ENCODE data around the gene RCN2.

RCN2 gene

GRCh38 chr15:76973906-76974305 is 42.4 kb downstream of the RCN2 start:
- no peak for DNase-seq (ENCODE audit: low read depth in 2 of 2)

DNA sequence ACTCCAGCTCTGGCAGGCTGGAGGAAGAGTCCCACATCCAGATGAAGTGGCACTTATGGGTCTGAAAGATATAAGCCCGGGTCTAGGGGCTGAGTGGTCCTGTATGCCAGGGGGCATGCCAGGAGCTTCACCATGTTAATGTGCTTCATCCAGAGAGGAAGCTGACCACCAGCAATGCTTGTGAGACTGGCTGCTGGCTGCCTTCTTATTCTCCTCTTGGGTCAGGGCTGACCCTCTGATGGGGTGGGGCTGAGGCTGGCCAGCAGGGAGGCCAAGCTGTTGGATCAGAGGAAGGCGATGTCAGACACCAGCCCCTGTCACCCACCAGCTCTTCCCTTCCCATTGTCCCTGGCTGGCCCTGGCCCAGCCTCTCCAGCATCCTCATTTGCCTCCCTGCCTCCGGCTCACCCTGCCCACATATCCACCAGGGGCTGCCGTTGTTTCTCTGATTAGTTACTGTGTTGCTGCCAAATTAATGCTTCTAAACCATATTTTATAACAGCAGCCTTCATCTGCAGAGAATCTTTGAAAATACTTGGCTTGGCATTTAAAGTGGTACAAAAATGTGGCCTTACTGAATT is 43.0 kb downstream of the RCN2 start:
- DNase-seq (ENCODE audit: low read depth in 2 of 2): no peak

GRCh38 chr15:76976141-76976540 is 44.6 kb downstream of the RCN2 start:
- no peak for DNase-seq (ENCODE audit: low read depth in 2 of 2)

DNA sequence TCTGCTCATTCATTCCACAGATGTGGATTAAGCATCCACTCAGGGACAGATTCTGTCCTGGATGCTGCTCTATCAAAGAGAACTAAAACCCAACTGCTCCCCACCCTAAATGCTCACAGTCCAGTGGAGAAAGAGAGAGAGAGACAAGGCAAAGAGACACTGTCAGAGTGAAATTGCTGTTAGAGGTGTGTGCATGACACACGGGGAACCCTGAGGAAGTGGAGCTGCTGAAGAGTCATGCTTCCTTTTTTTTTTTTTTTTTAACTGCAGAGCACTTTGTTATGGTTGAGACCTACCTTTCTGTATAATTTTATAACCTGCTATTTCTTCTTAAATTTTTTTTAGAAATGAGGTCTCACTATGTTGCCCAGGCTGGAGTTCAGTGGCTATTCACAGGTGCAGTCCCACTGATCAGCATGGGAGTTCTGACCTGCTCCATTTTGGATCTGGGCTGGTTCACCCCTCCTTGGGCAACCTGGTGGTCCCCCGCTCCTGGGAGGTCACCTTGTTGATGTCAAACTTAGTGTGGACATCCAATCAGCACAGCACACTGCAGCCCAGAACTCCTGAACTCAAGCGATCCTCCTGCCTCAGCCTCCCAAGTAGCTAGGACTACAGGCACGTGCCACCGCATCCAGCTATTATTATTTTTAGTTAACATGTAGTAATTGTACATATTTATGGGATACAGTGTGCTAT is 45.2 kb downstream of the RCN2 start:
- DNase-seq (ENCODE audit: low read depth in 2 of 2): no peak

- DNase-seq (ENCODE audit: low read depth in 2 of 2): no peak
Measured at GRCh38 chr15:76978522-76979330, 47.2 kb downstream of the RCN2 start.

- DNase-seq (ENCODE audit: low read depth in 2 of 2): no peak
Measured at GRCh38 chr15:76979331-76979925, 47.9 kb downstream of the RCN2 start.

GRCh38 chr15:76979996-76980520 is 48.5 kb downstream of the RCN2 start:
- DNase-seq (ENCODE audit: low read depth in 2 of 2): no peak

GRCh38 chr15:76982356-76982755 is 50.8 kb downstream of the RCN2 start:
- DNase-seq (ENCODE audit: low read depth in 2 of 2): no peak

DNA sequence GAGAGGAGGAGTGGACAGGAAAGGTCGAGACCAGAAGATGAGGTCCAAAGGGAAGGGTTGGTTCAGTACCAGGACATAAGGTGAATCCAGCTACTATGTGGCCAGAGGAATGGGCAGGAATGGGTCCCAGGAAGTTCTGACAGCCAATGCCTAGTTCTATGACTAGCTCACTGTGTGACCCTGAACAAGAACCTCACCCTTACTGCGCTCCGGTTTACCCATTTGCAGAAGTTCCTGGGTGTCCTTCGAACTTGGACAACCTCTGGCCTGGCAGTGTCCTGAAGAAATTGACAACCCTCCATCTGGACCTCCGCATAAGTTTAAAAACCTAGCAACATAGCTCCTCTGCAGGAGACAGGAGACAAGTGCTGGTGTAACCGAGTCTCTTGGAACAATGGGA is 51.2 kb downstream of the RCN2 start:
- DNase-seq (ENCODE audit: low read depth in 2 of 2): no peak

- no peak for DNase-seq (ENCODE audit: low read depth in 2 of 2)
Measured at GRCh38 chr15:76983590-76984375, 52.2 kb downstream of the RCN2 start.

- DNase-seq (ENCODE audit: low read depth in 2 of 2): no peak
Measured at GRCh38 chr15:76986743-76987142, 55.2 kb downstream of the RCN2 start.

DNA sequence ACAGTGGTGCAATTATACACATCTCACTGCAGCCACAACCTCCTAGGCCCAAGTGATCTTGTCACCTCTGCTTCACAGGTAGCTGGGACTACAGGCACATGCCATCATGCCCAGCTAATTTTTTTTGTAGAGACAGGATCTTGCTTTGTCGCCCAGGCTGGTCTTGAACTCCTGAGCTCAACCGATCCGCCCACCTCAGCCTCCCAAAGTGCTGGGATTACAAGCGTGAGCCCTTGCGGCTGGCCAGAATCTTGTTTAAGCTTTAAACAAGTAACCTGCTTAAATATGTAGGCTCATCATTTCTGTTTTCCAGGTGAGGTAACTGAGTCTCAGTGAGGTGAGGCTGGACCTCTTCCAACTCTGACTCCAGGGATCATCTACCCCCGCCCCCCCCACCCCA is 55.7 kb downstream of the RCN2 start:
- DNase-seq (ENCODE audit: low read depth in 2 of 2): no peak

DNA sequence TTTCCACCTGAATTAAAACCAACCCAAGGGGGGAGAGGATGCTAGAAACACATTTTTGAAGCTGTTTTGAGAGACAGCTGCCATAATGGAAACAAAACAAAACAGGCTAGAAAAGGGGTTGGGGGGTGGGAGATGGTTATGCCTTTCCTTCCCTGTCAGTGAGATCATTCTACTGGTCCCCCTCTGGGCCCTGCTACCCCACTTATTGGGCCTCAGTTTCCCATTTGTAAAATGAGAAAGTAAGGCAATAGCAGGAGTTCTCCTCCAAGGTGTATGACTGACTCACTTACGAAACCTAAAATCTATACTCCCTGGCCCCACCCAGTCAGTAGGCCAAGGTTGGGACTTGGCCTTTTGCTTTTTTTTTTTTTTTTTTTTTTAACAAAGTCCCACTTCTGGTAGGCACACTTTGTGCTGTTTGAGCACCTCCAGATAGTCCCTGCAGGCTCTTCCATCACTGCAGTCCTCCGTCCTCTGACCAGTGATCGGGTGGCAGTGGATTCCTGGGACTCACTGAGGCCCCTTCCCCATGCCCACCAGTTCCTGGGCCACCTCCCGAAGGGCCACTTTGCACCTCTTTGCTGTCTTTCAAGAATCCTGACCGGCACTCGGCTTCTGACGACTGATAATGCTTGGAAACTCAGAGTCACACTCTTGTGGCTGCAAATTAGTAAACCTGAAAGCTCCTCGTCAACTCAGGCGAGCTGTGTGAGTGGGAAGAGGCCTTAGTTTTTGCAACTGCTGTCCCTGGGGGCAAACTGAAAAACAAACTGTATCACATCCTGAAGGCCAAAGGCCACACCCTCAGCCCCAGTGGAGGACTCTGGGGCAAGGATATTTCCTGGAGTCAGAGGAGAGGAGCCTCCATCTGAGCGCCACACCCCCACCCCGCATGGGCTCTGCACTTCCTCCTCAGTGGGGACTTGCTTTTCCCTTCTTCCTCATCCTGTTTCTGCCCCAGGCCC is 56.6 kb downstream of the RCN2 start:
- DNase-seq (ENCODE audit: low read depth in 2 of 2): no peak

GRCh38 chr15:76988867-76989780 is 57.6 kb downstream of the RCN2 start:
- DNase-seq (ENCODE audit: low read depth in 2 of 2): no peak

- DNase-seq (ENCODE audit: low read depth in 2 of 2): no peak
Measured at GRCh38 chr15:76991048-76991447, 59.5 kb downstream of the RCN2 start.

DNA sequence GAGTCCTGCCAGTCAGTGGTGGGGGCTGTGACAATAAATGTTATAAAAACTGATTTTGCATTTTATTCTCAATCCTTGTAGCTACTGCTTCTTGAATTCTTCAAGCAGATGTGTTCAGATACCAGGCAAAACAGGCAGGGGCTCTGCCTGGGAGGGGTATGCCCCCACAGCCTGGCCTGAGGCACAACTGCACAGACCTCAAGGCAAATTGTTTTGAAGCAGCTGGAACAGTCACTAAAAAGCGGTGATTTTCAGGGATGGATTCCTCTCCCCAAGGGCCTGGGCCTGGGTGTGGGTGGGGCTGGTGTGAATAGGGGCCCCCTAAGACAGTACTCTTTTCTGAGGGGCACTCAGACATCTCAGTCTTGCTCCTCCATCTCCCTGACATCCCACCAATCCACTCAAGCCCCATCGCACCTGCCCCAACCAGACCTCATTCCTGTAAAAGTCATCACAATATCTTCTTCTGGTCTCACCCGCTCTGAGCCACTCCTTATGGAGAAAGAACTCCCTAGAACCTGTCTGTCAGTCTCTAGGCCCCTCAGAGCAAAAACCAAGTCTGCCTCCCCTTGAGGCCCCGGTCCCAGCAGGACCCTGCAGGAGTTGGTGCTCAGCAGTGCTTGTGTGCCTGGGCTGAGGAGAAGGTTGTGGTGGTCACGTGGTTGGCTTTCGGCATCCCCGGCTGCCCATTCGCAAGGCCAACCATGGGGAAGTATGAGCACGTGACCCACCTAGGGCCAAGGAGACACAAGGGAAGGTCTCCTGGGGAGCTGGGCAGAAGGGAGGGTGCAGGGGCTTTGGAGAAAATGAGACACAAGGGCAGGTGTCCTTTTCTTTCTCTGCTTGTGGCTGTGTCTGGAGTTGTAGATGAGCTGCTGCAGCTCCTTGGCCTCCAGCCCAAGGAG is 60.4 kb downstream of the RCN2 start:
- DNase-seq (ENCODE audit: low read depth in 2 of 2): no peak

DNA sequence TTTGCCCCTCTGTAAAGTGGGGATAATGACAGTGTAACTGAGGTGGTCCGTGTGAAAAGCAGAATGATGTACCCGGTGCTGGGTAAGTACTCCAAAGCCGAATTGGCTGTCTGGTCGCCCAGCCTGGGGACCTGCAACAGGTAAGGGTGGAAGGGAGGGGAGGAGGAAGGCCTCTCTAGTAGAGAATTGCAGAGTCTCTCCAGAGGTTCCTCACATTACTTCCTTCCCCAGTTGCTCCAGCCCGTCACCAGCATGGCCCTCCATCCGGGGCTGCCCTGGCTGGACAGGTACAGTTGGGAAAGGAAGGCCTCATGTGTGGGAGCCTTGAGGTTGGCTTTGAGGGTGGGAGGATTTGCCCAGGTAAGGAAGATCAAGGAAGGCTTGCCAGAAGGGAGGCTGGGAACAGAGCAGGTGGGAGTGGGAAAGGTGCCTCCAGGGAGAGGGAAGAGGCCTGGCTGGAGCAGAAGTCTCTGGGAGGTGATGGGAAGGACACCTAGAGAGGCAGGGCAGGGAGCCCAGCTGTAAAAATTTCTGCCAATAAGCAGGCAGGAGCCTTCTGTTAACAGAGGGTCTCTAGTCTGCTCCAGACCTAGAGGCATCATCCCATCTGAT is 61.7 kb downstream of the RCN2 start:
- DNase-seq (ENCODE audit: low read depth in 2 of 2): no peak

- no peak for DNase-seq (ENCODE audit: low read depth in 2 of 2)
Measured at GRCh38 chr15:76994001-76994400, 62.5 kb downstream of the RCN2 start.
